K562 (cell line): ENCODE results near the gene RAB31. TPM values are rescaled to one million over a fixed set of nuclear protein-coding genes. Genes with fewer than 3 reads are reported as not detected.

Experiments used
- ATAC-seq: fragments of 200-7000 bp; cut with Tn5 transposase; 3 replicates; pipeline ENCODE4 v1.9.1; 2020; ENCODE audit warnings: moderate library complexity
- BruUV-seq: library from RNA; stranded (reverse); fragments of 400-500 nt; replicated peaks from 2 replicates; lab custom pipeline; 2021; lab: Mats Ljungman, UMichigan
- CTCF ChIA-PET: fragments of 300-600 bp; formaldehyde crosslinking; extraction: SDS; loops from one replicate; lab custom pipeline; 2021; ENCODE audit warnings: low intra/inter-chr PET ratio; lab: Yijun Ruan, JAX
- POLR2A ChIA-PET: fragments of 300-600, 350-650 bp; sonication (Branson Sonifier 250); formaldehyde crosslinking; extraction: SDS; loops from one replicate; lab custom pipeline; 2021; ENCODE audit warnings: antibody characterized with exemption, inconsistent platforms; lab: Yijun Ruan, JAX
- DNase-seq, 4 experiments: peaks; one replicate each; pipeline versions ENCODE4 v3.0.0 to v3.0.0-alpha.2; 2011 to 2018; ENCODE audit warnings: low spot score in 3 of 4, mixed read lengths in 3 of 4; ENCODE audit errors: extremely low read depth in 1 of 4
- FAIRE-seq: peaks from 2 replicates; lab custom pipeline; 2011; peaks lifted over from hg19 to GRCh38; lab: Jason Lieb, UNC
- H2AFZ ChIP-seq: 2 replicates; pipeline ENCODE4 v1.6.0; 2011; ENCODE audit warnings: low read depth, low read length, control low read depth, inconsistent platforms
- H3K27ac ChIP-seq: fragments of 200-600 bp; 3 replicates; pipeline ENCODE4 v1.8.0; 2011; ENCODE audit warnings: low read depth, mild to moderate bottlenecking, control low read depth, inconsistent platforms, low read length, moderate library complexity, mixed read lengths; ENCODE audit errors: extremely low read depth
- H3K27me3 ChIP-seq, 2 experiments: fragments of 300-600 bp in 1 of 2; 2 replicates in 1 of 2; 3 replicates in 1 of 2; pipeline versions ENCODE4 v1.6.0 to v1.8.0; 2011; ENCODE audit warnings: inconsistent platforms in 2 of 2, low read length in 2 of 2, mild to moderate bottlenecking in 1 of 2, mixed read lengths in 1 of 2, moderate library complexity in 1 of 2; ENCODE audit not compliant: control insufficient read depth in 2 of 2, insufficient read depth in 2 of 2
- H3K36me3 ChIP-seq: fragments of 300-600 bp; 3 replicates; pipeline ENCODE4 v1.8.0; 2011; ENCODE audit warnings: mild to moderate bottlenecking, low read length, inconsistent platforms; ENCODE audit not compliant: control insufficient read depth, insufficient read depth
- H3K4me1 ChIP-seq, 2 experiments: fragments of 200-600 bp in 1 of 2; replicated peaks in 1 of 2; 2 replicates in 1 of 2; 3 replicates in 1 of 2; pipeline versions ENCODE4 v1.5.1 to v1.8.0; 2011; ENCODE audit warnings: inconsistent platforms in 2 of 2, low read length in 2 of 2, mild to moderate bottlenecking in 1 of 2, mixed read lengths in 1 of 2, moderate library complexity in 1 of 2; ENCODE audit not compliant: control insufficient read depth in 2 of 2, insufficient read depth in 2 of 2
- H3K4me2 ChIP-seq: 2 replicates; pipeline ENCODE4 v1.6.1; 2011; ENCODE audit warnings: low read length, control low read depth, inconsistent platforms, mixed read lengths; ENCODE audit not compliant: insufficient read depth
- H3K4me3 ChIP-seq: fragments of 200-600 bp; sonication (generic), shearing (Covaris generic); 2 replicates; pipeline ENCODE4 v1.5.1; 2016; ENCODE audit warnings: control low read depth, inconsistent platforms
- H3K79me2 ChIP-seq: fragments of 200-600 bp; 3 replicates; pipeline ENCODE4 v1.8.0; 2011; ENCODE audit warnings: low read length, inconsistent platforms; ENCODE audit not compliant: control insufficient read depth, insufficient read depth
- H3K9ac ChIP-seq, 2 experiments: 2 replicates each; pipeline versions ENCODE4 v1.6.0 to v1.6.1; 2011; ENCODE audit warnings: low read depth in 2 of 2, low read length in 2 of 2, control low read depth in 1 of 2, inconsistent platforms in 1 of 2, mild to moderate bottlenecking in 1 of 2, mixed read lengths in 1 of 2; ENCODE audit not compliant: insufficient read depth in 1 of 2
- H3K9me1 ChIP-seq: one replicate; pipeline ENCODE4 v1.6.0; 2011; ENCODE audit warnings: inconsistent platforms, mild to moderate bottlenecking, low read length, moderate library complexity; ENCODE audit not compliant: control insufficient read depth, insufficient read depth
- H3K9me3 ChIP-seq: replicated peaks from 2 replicates; pipeline ENCODE4 v1.5.1; 2011; ENCODE audit warnings: low read depth, low read length, inconsistent platforms; ENCODE audit not compliant: control insufficient read depth, insufficient read depth
- H4K20me1 ChIP-seq: replicated peaks from 2 replicates; pipeline ENCODE4 v1.6.1; 2011; ENCODE audit warnings: low read length, inconsistent platforms, mixed read lengths; ENCODE audit not compliant: control insufficient read depth, insufficient read depth
- ATF1 ChIP-seq, 2 experiments: fragments of 450-650 bp in 1 of 2; IDR thresholded peaks; 2 replicates each; pipeline ENCODE4 v1.6.1; 2016; ENCODE audit warnings: missing compliant biosample characterization in 1 of 2, missing genetic modification characterization in 1 of 2
- CBFA2T3 ChIP-seq: fragments of 450-650 bp; IDR thresholded peaks from 2 replicates; pipeline ENCODE4 v1.6.1; 2017
- CHD2 ChIP-seq: IDR thresholded peaks from 2 replicates; pipeline ENCODE4 v1.6.1; 2011; ENCODE audit warnings: low read depth, low read length
- DPF2 ChIP-seq: fragments of 450-650 bp; IDR thresholded peaks from 2 replicates; pipeline ENCODE4 v1.6.1; 2016
- EHMT2 ChIP-seq: fragments of 450-650 bp; IDR thresholded peaks from 2 replicates; pipeline ENCODE4 v1.6.1; 2018; ENCODE audit warnings: antibody characterized with exemption
- EP400 ChIP-seq: fragments of 450-650 bp; IDR thresholded peaks from 2 replicates; pipeline ENCODE4 v1.6.1; 2017; ENCODE audit warnings: antibody characterized with exemption, mild to moderate bottlenecking, moderate library complexity
- HCFC1 ChIP-seq: IDR thresholded peaks from 2 replicates; pipeline ENCODE4 v1.6.1; 2012; ENCODE audit warnings: low read depth, low read length, improper control_type of control experiment
- HNRNPL ChIP-seq: fragments of 200-400 bp; formaldehyde crosslinking; IDR thresholded peaks from 2 replicates; pipeline ENCODE4 v1.6.1; 2017; ENCODE audit warnings: low read depth, mild to moderate bottlenecking, low read length
- KDM1A ChIP-seq, 2 experiments: fragments of 450-650 bp; IDR thresholded peaks; 2 replicates each; pipeline ENCODE4 v1.6.1; 2016; ENCODE audit warnings: mild to moderate bottlenecking in 2 of 2
- NR2C1 ChIP-seq, 2 experiments: fragments of 450-650 bp; IDR thresholded peaks; 2 replicates each; pipeline ENCODE4 v1.6.1; 2017; ENCODE audit warnings: mild to moderate bottlenecking in 2 of 2, antibody characterized with exemption in 1 of 2, inconsistent platforms in 1 of 2, missing compliant biosample characterization in 1 of 2, missing genetic modification characterization in 1 of 2
- PCBP2 ChIP-seq: fragments of 200-400 bp; formaldehyde crosslinking; IDR thresholded peaks from 2 replicates; pipeline ENCODE4 v1.6.1; 2018; ENCODE audit warnings: low read length, low read depth, mild to moderate bottlenecking, moderate library complexity; ENCODE audit not compliant: poor library complexity, severe bottlenecking
- POLR2AphosphoS5 ChIP-seq: IDR thresholded peaks from 2 replicates; pipeline ENCODE4 v1.6.1; 2011; ENCODE audit warnings: mild to moderate bottlenecking, low read depth, low read length, moderate library complexity; ENCODE audit not compliant: control insufficient read depth, insufficient read depth
- RFX7 ChIP-seq: fragments of 250-450 bp; sonication (Bioruptor Pico); IDR thresholded peaks from 2 replicates; pipeline ENCODE4 v1.5.1; 2021; ENCODE audit warnings: mild to moderate bottlenecking
- SMARCE1 ChIP-seq: fragments of 450-650 bp; IDR thresholded peaks from 2 replicates; pipeline ENCODE4 v1.7.1; 2016; ENCODE audit warnings: mild to moderate bottlenecking
- TAL1 ChIP-seq: fragments of 450-650 bp; IDR thresholded peaks from 2 replicates; pipeline ENCODE4 v1.6.1; 2016; ENCODE audit warnings: mild to moderate bottlenecking
- TBL1XR1 ChIP-seq, 2 experiments: IDR thresholded peaks; 2 replicates each; pipeline ENCODE4 v1.6.1; 2012; ENCODE audit warnings: improper control_type of control experiment in 2 of 2, low read length in 2 of 2, mild to moderate bottlenecking in 1 of 2
- TCF3 ChIP-seq: sonication (generic); formaldehyde crosslinking; IDR thresholded peaks from 2 replicates; pipeline ENCODE4 v1.4.0; 2020; ENCODE audit warnings: mild to moderate bottlenecking, missing genetic modification reagents
- TEAD1 ChIP-seq, 2 experiments: fragments of 450-650 bp in 1 of 2; sonication (generic) in 1 of 2; formaldehyde crosslinking; IDR thresholded peaks; 2 replicates each; pipeline versions ENCODE4 v1.4.0 to v1.8.0; 2020 to 2022; ENCODE audit warnings: mild to moderate bottlenecking in 2 of 2, missing genetic modification reagents in 1 of 2
- ZBTB17 ChIP-seq: fragments of 450-650 bp; formaldehyde crosslinking; IDR thresholded peaks from 2 replicates; pipeline ENCODE4 v1.4.0; 2020; ENCODE audit warnings: mild to moderate bottlenecking
- ZNF354B ChIP-seq: fragments of 250-450 bp; sonication (Bioruptor Pico); IDR thresholded peaks from 2 replicates; pipeline ENCODE4 v1.4.0; 2020
- ZNF507 ChIP-seq: conservative IDR thresholded peaks from 2 replicates; pipeline ENCODE4 v1.6.1; 2017; ENCODE audit warnings: missing genetic modification characterization, missing compliant biosample characterization
- ZNF589 ChIP-seq: fragments of 200-800 bp; sonication (Bioruptor generic); IDR thresholded peaks from 2 replicates; pipeline ENCODE4 v1.6.1; 2016; ENCODE audit warnings: low read depth, missing genetic modification characterization, missing compliant biosample characterization
- WGBS: fragments of 100-300 bp; shearing (Covaris generic); methylation state at CpG from one replicate; pipeline ENCODE4 v1.1.6; 2016; ENCODE audit warnings: low coverage, mixed read lengths; ENCODE audit not compliant: insufficient coverage; ENCODE audit errors: missing lambda C conversion rate; 5-methylcytosine and 5-hydroxymethylcytosine counted together
- in situ Hi-C: fragments of 300-500 bp; cut with MboI; formaldehyde crosslinking; loops from 4 replicates; pipeline ENCODE4 v1.15.0; 2018; ENCODE audit warnings: inconsistent platforms, mixed read lengths
- intact Hi-C: fragments of 100-400 bp; cut with micrococcal nuclease; formaldehyde crosslinking; loops from 2 replicates; pipeline ENCODE4 v1.14.2; 2022
- polyA plus RNA-seq, 8 experiments: library from polyadenylated mRNA; depleted of rRNA in 4 of 8; stranded (reverse) in 5 of 8; unstranded in 3 of 8; fragments of >200 nt; fragmentation: Nextera tagmentation in 2 of 8; fragmentation: Illumina TruSeq in 1 of 8; extraction: Ambion mirVana in 2 of 8; extraction: Trizol in 1 of 8; gene quantifications; 2 replicates each; pipeline versions ENCODE4 v1.2.1 to v1.2.3, GENCODE V29; 2011 to 2014; ENCODE audit warnings: inconsistent platforms in 1 of 8, missing spikeins in 1 of 8
- total RNA-seq, 7 experiments: library from RNA; depleted of rRNA in 6 of 7; stranded (reverse); fragments of >200 nt in 6 of 7; fragmentation: Illumina TruSeq in 2 of 7; extraction: Trizol in 2 of 7; gene quantifications; 2 replicates each; pipeline versions ENCODE4 v1.2.1 to v1.2.3, GENCODE V29; 2011 to 2021; ENCODE audit warnings: low replicate concordance in 1 of 7
- TF ChIP-seq, protein P1 (sequence below): sonication (generic); formaldehyde crosslinking; IDR thresholded peaks from 2 replicates; pipeline ENCODE4 v1.8.0; 2022; ENCODE audit warnings: missing genetic modification reagents, mild to moderate bottlenecking, borderline replicate concordance

RAB31 gene
- total and polyA plus RNA-seq, 9 of the 15 experiments (the other 6 are each of a cell fraction or from before 2014, with no cell fraction given), result 20.7 to 70.4 (median 41.3) TPM

DNA sequence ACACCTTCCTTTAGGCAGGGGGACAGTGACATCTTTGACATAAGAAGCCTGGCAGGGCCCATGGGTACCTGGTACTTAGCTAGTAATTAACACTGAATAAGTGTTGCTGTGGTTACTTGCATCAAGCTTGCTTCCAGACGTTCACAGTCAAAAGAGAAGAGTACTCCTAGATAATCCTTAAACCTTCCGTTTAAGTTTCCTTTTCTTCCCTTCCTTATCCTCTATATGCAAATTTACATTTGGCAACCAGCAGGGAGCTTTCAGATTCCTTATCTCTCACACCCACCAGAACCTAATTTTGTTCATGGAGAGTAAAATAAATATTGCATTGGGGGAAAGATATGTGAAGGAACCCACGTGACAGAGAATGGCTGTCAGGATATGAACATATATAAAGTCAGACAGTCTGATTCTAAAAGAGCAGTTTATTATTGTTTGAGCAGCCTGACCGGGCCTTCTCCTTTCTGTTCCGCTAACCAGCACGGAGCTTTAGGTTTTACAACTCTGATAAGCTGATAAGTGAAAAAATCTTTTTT, 7.8 kb upstream of the RAB31 start (continued):
- TF ChIP-seq TAL1, result peak; percentile 55; the same call in 1 of the 2 replicates
- TF ChIP-seq TEAD1 (CRISPR knock-in tag; IDR thresholded peaks at IDR 0.05), result 0 out of 4 replicates have a peak, but pooled peaks of 1 of the 2 experiments have one; percentile 54
- peak; percentile 32; the same call in 1 of the 2 replicates for TF ChIP-seq EP400
- no peak for TF ChIP-seq ZNF507 (tag)
- no peak for TF ChIP-seq EHMT2
- TF ChIP-seq, all 486 proteins: peak for 54

DNA sequence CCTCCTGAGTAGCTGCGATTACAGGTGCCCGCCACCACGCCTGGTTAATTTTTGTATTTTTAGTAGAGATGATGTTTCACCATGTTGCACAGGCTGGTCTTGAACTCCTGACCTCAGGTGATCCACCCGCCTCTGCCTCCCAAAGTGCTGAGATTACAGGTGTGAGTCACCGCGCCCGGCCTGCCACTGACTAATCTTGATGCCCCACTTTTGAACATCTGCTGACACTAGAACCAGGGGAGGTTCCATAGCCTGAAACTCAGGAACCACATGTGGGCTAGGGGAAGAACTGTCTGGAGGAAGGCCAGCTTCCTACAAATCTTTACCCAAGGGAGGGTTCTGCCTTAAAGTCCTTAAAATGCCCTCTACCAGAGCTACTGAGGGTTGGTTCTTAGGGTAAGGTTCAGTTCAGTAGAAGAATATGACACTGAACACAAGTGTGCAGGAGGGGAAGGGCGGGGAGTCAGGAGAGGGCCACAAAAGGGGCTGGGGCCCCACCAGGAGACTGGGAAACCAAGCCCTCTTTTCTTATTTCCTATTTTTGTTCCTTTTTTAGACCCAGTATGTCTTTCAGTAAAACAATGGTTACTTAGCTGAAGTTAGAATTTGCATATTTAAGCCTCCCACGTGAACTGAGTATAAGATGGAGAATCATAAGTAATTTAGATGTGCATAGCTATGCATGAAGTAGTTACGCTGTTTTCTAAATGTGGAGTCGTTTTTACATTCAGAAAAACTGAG, 6.3 kb upstream of the RAB31 start:
- Histone ChIP-seq H2AFZ (no peak overlapping the region), H3K9me1 (no peaks in the 10 kb centered on the region), H3K9ac (no peak overlapping the region), H3K79me2 (no peaks in the 10 kb centered on the region), H3K9me3 (no peaks in the 10 kb centered on the region), H3K27ac (no peak overlapping the region), H3K4me1 (peaks cover 18 to 36% of the 10 kb centered on the region in 2 experiments; a peak in 4 of 5 replicates), H3K4me3 (no peak overlapping the region), H3K4me2 (no peak overlapping the region), H3K36me3 (no peaks in the 10 kb centered on the region), H3K27me3 (no peaks in the 10 kb centered on the region), H4K20me1 (no peaks in the 10 kb centered on the region)
- 64% methylated on average over 11 of the region's 11 CpGs for WGBS
- in situ Hi-C loops, result no loop called here
- CTCF ChIA-PET, result interaction anchor here (0.7 kb wide), 1 partner anchor 1001 kb away, joined by 3 read pairs; no protein-coding TSS in a partner anchor
- no peak for FAIRE-seq
- DNase-seq, result peak in 1 of 4 experiments; percentile 43
- POLR2A ChIA-PET, result no interaction called here
- intact Hi-C loops, result loop anchor here (5.0 to 10.0 kb wide), 2 partner anchors 251 to 823 kb away; partner anchors contain the start of gene NAPG
- no TSS peak for BruUV-seq
- no peak for ATAC-seq
- no peak for TF ChIP-seq NR2C1 (IDR thresholded peaks at IDR 0.05)
- no peak for TF ChIP-seq NR2C1 (tag; IDR thresholded peaks at IDR 0.05)
- TF ChIP-seq HCFC1, result no peak
- no peak for TF ChIP-seq ZBTB17 (CRISPR knock-in tag)
- peak; percentile 68; the same call in 1 of the 2 replicates for TF ChIP-seq SMARCE1
- no peak for TF ChIP-seq PCBP2
- no peak for TF ChIP-seq ATF1 (CRISPR knock-in tag; IDR thresholded peaks at IDR 0.05)
- no peak for TF ChIP-seq ATF1 (tag; IDR thresholded peaks at IDR 0.05)
- no peak for TF ChIP-seq HNRNPL
- no peak for TF ChIP-seq RFX7 (CRISPR knock-in tag)
- no peak for TF ChIP-seq POLR2AphosphoS5
- TF ChIP-seq CBFA2T3, result peak; percentile 85
- TF ChIP-seq, protein P1, sequence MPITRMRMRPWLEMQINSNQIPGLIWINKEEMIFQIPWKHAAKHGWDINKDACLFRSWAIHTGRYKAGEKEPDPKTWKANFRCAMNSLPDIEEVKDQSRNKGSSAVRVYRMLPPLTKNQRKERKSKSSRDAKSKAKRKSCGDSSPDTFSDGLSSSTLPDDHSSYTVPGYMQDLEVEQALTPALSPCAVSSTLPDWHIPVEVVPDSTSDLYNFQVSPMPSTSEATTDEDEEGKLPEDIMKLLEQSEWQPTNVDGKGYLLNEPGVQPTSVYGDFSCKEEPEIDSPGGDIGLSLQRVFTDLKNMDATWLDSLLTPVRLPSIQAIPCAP (CRISPR knock-in tag), result no peak
- peak; percentile 95 to 96 for TF ChIP-seq KDM1A (IDR thresholded peaks at IDR 0.05)
- no peak for TF ChIP-seq ZNF589 (CRISPR knock-in tag)
- TF ChIP-seq DPF2, result peak; percentile 65
- no peak for TF ChIP-seq ZNF354B (CRISPR knock-in tag)
- TF ChIP-seq CHD2, result no peak
- TF ChIP-seq TBL1XR1 (IDR thresholded peaks at IDR 0.05; ENCODE audit: low read length in 2 of 2), result no peak
- TF ChIP-seq TCF3, result peak; percentile 63; the same call in 1 of the 2 replicates
